MM.1S (cell line): ENCODE measurements around the gene MINK1.

Experiments
- DNase-seq: peaks from one replicate; pipeline ENCODE4 v3.0.0-alpha.2; 2015
- H2AFZ ChIP-seq: fragments of 300-600 bp; sonication (generic); 2 replicates; pipeline ENCODE4 v1.6.0; 2016; ENCODE audit warnings: antibody characterized with exemption, low read length
- H3F3A ChIP-seq: fragments of 300-600 bp; sonication (generic); 2 replicates; pipeline ENCODE4 v1.6.1; 2016; ENCODE audit warnings: mild to moderate bottlenecking, antibody characterized with exemption, low read length, moderate library complexity, mixed read lengths; ENCODE audit not compliant: insufficient read depth
- H3K27ac ChIP-seq: fragments of 300-600 bp; sonication (generic); 2 replicates; pipeline ENCODE4 v1.5.1; 2016; ENCODE audit warnings: mild to moderate bottlenecking, low read length
- H3K27me3 ChIP-seq: fragments of 300-600 bp; sonication (generic); replicated peaks from 2 replicates; pipeline ENCODE4 v1.6.0; 2016; ENCODE audit warnings: low read length; ENCODE audit not compliant: insufficient read depth
- H3K36me3 ChIP-seq: fragments of 300-600 bp; sonication (generic); replicated peaks from 2 replicates; pipeline ENCODE4 v1.6.1; 2016; ENCODE audit warnings: mild to moderate bottlenecking, low read length, mixed read lengths; ENCODE audit not compliant: insufficient read depth
- H3K4me1 ChIP-seq: fragments of 300-600 bp; sonication (generic); 2 replicates; pipeline ENCODE4 v1.6.1; 2016; ENCODE audit warnings: low read length, mixed read lengths
- H3K4me2 ChIP-seq: fragments of 300-600 bp; sonication (generic); 2 replicates; pipeline ENCODE4 v1.6.0; 2016; ENCODE audit warnings: low read depth, low read length
- H3K4me3 ChIP-seq: fragments of 300-600 bp; sonication (generic); 2 replicates; pipeline ENCODE4 v1.5.1; 2016; ENCODE audit warnings: low read length, mixed read lengths
- H3K79me2 ChIP-seq: fragments of 300-600 bp; sonication (generic); 2 replicates; pipeline ENCODE4 v1.6.1; 2016; ENCODE audit warnings: mixed run types, low read length, mixed read lengths
- H3K9ac ChIP-seq: fragments of 300-600 bp; sonication (generic); 2 replicates; pipeline ENCODE4 v1.6.1; 2016; ENCODE audit warnings: low read length, mixed read lengths
- H3K9me2 ChIP-seq: fragments of 300-600 bp; sonication (generic); replicated peaks from 2 replicates; pipeline ENCODE4 v1.6.1; 2016; ENCODE audit warnings: mild to moderate bottlenecking, low read length, mixed read lengths; ENCODE audit not compliant: insufficient read depth
- H3K9me3 ChIP-seq: fragments of 300-600 bp; sonication (generic); replicated peaks from 2 replicates; pipeline ENCODE4 v1.6.1; 2016; ENCODE audit warnings: mild to moderate bottlenecking, low read length, mixed read lengths; ENCODE audit not compliant: insufficient read depth
- H4K20me1 ChIP-seq: fragments of 300-600 bp; sonication (generic); 2 replicates; pipeline ENCODE4 v1.6.1; 2016; ENCODE audit warnings: mild to moderate bottlenecking, low read length, moderate library complexity, mixed read lengths; ENCODE audit not compliant: insufficient read depth
- EZH2 ChIP-seq: fragments of 300-600 bp; sonication (generic); optimal IDR thresholded peaks from 2 replicates; pipeline ENCODE3; 2017; ENCODE audit warnings: low read depth, mild to moderate bottlenecking, antibody characterized with exemption, low read length, mixed read lengths
- EZH2phosphoT487 ChIP-seq: fragments of 300-600 bp; sonication (generic); IDR thresholded peaks from 2 replicates; pipeline ENCODE4 v1.6.1; 2018; ENCODE audit warnings: antibody characterized with exemption, low read length
- TF ChIP-seq, protein P1 (sequence below): fragments of 300-600 bp; sonication (generic); IDR thresholded peaks from 2 replicates; pipeline ENCODE4 v1.5.1; 2016; ENCODE audit warnings: antibody characterized with exemption, low read length, mixed read lengths

MINK1 gene

DNA sequence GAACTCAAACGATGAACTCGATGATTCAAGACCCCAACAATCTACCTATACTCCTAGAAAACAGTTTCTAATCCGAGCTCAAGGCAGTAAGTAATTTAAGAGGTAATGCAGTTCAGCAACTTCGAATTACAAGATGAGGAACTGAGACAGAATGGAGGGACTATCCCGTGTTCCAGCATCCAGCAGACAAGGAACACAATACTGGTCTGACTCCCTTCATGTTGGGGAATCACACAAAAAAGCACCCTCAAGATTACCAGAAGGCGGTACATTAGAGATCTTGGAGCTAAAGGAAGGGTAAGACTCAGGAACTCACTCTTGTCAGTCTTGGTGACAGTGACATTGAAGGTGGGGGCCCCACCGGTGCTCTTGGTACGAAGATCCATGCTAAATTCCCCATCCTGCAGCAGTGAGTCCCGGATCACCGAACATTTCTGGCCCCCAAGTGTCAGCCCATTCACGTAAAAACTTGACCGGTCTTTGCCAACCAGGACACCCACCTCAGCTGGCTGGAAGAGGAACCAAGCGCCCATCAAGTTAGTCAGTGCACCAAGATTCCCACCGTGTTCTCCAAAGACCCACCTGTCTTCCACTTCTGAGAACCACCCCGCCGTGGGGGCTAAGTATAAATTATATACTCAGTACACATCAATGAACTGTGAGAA is 113.3 kb downstream of the MINK1 start:
- H4K20me1 ChIP-seq: peaks cover 28% of the 10 kb centered on the region
- peak overlapping the region; percentile 99 for H3K4me3 ChIP-seq
- peak overlapping the region; percentile 95 for H3K4me2 ChIP-seq
- peaks cover 75% of the 10 kb centered on the region for H3F3A ChIP-seq
- no peaks in the 10 kb centered on the region for H3K36me3 ChIP-seq
- H3K79me2 ChIP-seq: peaks cover 74% of the 10 kb centered on the region
- no peak for TF ChIP-seq EZH2
- TF ChIP-seq EZH2phosphoT487: no peak
- TF ChIP-seq, protein P1, sequence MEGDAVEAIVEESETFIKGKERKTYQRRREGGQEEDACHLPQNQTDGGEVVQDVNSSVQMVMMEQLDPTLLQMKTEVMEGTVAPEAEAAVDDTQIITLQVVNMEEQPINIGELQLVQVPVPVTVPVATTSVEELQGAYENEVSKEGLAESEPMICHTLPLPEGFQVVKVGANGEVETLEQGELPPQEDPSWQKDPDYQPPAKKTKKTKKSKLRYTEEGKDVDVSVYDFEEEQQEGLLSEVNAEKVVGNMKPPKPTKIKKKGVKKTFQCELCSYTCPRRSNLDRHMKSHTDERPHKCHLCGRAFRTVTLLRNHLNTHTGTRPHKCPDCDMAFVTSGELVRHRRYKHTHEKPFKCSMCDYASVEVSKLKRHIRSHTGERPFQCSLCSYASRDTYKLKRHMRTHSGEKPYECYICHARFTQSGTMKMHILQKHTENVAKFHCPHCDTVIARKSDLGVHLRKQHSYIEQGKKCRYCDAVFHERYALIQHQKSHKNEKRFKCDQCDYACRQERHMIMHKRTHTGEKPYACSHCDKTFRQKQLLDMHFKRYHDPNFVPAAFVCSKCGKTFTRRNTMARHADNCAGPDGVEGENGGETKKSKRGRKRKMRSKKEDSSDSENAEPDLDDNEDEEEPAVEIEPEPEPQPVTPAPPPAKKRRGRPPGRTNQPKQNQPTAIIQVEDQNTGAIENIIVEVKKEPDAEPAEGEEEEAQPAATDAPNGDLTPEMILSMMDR: no peak
- no peaks in the 10 kb centered on the region for H3K9me3 ChIP-seq
- H3K4me1 ChIP-seq: peaks cover 46% of the 10 kb centered on the region
- H3K9me2 ChIP-seq: no peaks in the 10 kb centered on the region
- no peak overlapping the region for H2AFZ ChIP-seq
- H3K27ac ChIP-seq: peak overlapping the region; percentile 54
- peak overlapping the region; percentile 99 for H3K9ac ChIP-seq
- no peak for DNase-seq
- no peaks in the 10 kb centered on the region for H3K27me3 ChIP-seq

DNA sequence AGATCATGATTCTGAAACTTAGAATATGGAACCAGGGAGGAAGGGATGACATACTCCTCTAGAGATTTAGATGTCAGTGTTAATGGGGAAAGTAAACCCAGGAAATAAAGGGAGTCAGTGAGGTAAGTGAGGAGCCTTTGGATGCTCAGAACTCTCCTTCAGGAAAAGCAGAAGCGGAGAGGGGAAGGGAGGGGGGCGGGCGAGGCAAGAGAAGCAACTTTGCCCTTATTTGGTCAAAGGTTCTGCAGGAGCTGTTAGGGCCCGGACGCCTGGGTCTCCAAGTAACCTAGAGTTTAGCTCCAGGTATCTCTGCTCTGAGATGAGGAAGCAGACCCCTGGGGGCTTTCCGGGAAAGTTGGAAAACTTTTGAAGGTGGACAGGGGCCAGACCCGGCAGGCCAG is 113.9 kb downstream of the MINK1 start:
- Histone ChIP-seq H2AFZ (no peak overlapping the region), H3K9ac (peak overlapping the region; percentile 99), H3K27me3 (no peaks in the 10 kb centered on the region), H3K4me1 (peaks cover 48% of the 10 kb centered on the region), H4K20me1 (peaks cover 28% of the 10 kb centered on the region), H3K4me3 (peak overlapping the region; percentile 99), H3K36me3 (no peaks in the 10 kb centered on the region), H3K9me2 (no peaks in the 10 kb centered on the region), H3K79me2 (peaks cover 69% of the 10 kb centered on the region), H3F3A (peaks cover 75% of the 10 kb centered on the region), H3K27ac (peak overlapping the region; percentile 54), H3K9me3 (no peaks in the 10 kb centered on the region), H3K4me2 (peak overlapping the region; percentile 95)
- no peak for TF ChIP-seq EZH2phosphoT487
- no peak for TF ChIP-seq EZH2
- TF ChIP-seq, protein P1: no peak
- no peak for DNase-seq
